SW480 (cell line): ENCODE measurements around the gene FOXO4.

Experiments used
- DNase-seq: peaks from one replicate; pipeline ENCODE4 v3.0.0-alpha.2; 2016; ENCODE audit warnings: low spot score

FOXO4 gene

DNA sequence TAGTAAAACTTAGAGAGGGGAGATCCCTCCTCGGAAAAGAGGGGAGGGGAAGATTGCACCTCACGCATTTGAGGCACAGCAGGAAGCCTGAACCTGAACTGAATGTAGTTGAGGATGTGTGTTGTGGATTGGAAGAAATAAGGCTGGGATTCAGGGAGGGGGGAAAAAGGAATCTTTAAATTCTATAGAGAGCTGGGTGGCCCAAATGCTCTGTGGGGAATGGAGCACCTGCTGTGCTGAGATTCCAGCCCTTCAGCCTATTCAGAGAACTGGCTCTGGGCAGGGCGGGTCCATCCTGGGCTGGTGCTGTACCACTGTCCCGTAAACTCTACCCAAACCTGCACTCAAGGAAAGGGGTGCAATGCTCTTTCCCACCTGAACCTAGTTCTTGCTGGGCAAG, 4.1 kb downstream of the FOXO4 start:
- no peak for DNase-seq

DNA sequence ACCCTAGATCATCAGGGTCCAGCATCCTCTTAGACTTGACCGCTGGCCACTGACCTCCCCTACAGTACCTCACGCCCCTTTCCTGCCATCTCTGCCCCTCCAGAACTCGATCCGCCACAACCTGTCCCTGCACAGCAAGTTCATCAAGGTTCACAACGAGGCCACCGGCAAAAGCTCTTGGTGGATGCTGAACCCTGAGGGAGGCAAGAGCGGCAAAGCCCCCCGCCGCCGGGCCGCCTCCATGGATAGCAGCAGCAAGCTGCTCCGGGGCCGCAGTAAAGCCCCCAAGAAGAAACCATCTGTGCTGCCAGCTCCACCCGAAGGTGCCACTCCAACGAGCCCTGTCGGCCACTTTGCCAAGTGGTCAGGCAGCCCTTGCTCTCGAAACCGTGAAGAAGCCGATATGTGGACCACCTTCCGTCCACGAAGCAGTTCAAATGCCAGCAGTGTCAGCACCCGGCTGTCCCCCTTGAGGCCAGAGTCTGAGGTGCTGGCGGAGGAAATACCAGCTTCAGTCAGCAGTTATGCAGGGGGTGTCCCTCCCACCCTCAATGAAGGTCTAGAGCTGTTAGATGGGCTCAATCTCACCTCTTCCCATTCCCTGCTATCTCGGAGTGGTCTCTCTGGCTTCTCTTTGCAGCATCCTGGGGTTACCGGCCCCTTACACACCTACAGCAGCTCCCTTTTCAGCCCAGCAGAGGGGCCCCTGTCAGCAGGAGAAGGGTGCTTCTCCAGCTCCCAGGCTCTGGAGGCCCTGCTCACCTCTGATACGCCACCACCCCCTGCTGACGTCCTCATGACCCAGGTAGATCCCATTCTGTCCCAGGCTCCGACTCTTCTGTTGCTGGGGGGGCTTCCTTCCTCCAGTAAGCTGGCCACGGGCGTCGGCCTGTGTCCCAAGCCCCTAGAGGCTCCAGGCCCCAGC, 5.2 kb downstream of the FOXO4 start:
- DNase-seq = no peak

DNA sequence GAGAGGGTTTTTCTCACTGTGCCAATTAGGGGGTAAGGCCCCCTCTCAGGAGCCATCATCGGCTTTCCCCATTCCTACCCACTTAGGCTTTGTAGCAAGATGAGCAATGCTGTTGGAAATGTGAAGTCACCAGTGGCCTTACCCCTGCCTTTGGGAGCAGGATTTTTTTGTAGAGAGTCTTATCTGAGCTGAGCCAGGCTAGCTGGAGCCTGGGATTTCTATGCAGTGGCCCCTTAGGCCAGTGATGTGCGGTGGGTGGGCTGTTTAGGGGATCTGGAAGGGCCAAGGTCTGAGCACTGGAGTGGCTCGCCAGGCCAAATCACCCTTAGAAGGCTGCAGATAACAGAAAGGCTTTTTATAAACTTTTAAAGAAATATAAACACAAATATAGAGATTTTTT, 6.6 kb downstream of the FOXO4 start:
- no peak for DNase-seq

DNA sequence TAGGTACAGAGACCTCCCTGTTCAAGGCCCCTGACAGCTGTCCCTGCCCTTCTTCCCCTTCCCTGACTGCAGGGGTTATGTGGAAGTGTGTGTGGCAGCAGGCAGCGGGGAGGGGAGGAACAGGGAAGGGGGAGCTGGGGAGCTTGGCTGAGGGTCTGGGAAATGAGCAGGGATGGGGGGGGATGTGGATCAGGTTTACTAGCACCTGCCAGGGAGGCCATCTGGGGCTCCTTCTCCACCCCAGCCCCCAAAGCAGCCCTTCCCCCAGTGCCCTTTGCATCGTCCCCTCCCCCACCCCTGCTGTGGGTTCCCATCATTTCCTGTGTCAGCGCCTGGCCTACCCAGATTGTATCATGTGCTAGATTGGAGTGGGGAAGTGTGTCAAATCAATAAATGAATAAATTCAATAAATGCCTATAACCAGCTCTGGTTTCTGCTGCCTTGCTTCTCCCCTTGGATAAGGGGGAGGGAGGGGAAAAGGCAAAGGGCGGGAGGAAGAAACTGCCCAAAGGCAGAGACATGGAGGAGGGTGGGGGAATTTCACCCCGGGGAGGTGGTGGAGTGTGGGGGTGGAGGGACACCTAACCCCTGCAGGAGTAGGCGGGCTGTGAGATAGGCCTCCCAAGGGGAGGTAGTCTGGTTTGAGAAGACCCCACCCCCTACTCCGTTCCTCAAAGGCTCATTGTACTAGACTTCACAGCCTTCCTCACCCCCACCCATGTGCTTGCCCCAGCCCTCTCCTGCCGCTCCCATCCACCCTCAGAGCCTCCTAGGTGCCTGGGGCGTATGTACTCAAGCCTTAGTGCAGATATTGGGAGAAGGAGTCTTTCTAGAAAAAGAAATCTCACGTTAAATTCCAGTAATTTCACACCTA, 7.7 kb downstream of the FOXO4 start:
- DNase-seq = no peak

DNA sequence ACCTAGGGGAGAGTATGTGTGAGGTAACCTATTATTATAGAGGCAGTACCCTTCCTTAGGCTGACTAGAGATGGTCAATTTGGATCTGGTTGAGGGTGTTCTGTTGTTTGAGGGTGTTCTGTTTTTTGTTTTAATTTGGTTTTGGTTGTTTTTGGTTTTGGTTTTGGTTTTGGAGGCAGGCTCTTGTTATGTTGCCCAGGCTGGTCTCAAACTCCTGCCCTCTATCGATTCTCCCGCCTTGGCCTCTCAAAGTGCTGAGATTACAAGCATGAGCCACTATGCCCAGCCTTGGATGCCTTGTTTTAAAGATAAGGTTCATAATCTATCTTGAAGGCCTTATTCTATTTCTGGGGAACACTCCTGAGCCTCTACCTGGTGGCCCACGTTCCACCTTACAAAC, 10.0 kb downstream of the FOXO4 start:
- DNase-seq = no peak

DNA sequence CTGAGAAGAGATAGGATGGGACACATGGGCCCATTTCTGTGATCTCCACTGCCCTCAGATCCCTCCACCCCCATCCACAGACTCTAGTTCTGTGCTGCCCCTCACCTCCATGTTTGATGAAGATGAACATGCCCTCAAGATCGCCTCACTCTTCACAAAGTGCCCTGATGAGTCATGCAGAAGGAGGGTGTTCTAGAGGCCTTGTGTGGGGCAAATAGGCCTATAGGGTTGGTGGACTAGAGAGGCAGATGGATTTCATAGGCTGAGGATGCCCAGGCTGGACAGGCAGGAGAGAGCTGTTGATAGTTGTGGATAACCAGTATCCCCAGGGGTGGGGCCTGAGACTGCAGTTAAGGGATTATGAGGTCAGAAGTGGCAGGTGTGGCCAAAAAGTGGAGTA, 10.8 kb downstream of the FOXO4 start, which contains the start of gene CXorf65:
TSS of gene CXorf65 (minus strand) at position 314 of the 400 bp plus-strand sequence. CDS start at position 130, 184 bp downstream.
- DNase-seq = peak; percentile 23

DNA sequence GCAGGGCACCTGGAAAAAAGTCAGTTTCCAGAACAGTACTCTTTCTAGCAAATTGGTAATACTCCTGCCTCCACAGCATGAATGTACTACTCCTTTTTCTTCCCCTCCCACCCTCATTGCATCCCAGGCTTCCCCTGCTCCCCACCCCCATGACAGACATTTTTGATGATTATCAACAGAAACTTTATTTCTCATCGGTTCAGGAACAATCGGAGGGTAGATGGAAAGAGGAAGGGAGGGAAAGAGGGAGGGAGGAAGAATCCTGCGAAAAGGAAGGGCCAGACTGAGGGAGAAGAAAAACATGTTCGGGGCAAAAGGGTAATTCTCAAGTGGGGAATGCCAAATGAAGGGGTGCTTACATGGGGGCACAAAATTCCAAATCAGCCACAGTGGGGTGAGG, 11.6 kb downstream of the FOXO4 start:
- DNase-seq = no peak

DNA sequence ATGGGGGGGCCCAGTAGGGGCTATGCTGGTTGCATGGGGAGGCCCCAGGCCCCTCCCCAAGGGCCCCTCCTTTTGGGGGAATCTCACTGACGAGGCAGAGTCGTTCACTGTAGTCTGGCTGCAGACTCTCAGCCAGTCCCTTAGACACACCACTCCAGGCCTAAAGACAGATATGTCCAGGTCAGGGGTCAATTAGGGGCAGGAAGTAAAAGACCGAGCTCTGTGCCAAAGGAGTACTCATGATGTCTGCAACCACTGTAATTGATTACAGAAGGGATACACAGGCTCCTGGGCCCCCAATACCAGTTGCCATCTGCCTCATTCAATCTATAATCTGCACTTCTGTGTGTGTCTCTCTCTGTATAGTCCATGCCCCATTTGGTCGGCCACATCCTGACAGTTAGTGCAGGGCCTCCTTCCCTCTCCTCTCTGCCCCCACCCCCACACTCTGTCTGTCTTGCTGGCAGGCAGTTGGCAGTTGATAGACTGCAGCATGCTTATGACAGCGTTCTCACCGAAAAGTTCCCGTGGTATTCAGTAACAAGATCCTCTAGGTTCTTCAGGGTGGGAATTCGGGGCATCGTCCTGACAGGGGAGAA, 12.2 kb downstream of the FOXO4 start:
- no peak for DNase-seq

DNA sequence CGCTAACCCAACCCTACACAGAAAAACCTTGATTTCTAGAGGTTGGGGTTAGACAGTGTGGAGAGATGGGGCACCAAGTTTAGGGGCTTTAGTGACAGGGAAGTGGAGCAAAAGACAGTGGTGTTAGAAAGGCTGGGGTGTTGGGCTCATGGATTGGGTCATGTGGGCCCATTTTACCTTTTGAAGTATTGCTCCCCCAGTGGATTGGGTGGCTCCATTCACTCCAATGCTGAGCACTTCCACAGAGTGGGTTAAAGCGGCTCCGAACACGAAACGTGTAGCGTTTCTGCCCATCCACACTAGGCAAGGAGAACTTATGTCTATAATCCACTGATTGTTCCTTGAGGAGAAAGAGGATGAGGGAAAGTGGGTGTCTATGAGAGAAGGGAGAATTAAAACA, 13.4 kb downstream of the FOXO4 start:
- no peak for DNase-seq

DNA sequence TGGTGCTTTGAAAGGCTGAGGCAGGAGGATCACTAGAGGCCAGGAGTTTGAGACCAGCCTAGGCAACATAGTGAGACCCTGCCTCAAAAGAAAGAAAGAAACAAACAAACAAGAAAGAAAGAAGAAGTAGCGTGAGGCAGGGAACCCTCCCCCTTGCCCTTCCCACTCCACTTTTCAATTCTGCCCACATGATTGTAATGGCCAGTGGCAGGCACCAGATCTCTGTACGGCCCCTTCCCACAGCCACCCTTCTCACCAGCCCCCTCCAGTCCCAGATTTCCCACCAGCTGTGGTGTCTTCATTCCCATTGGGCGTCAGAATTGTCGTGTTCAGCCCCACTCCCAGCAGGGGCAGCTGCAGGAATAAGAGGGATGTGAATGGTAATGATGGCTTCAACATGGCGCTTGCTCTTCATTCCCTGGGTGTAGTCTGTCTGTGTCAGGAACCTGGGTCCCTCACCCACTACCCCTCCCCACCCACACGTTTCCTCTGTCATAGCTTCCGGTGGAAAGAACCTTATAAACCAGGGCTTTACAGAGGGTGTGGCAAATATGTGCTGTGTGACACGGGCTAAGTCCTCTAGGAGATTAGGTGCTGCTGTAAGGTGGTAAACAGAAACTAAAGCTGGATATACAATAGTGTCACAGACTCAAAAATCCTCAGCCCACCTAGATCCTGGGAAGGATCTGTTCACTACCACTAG, 15.6 kb downstream of the FOXO4 start, which contains the start of gene IL2RG:
TSS of gene IL2RG (minus strand) at position 437 of the 703 bp plus-strand sequence. CDS start at position 399, 38 bp downstream.
- DNase-seq = peak; percentile 28

DNA sequence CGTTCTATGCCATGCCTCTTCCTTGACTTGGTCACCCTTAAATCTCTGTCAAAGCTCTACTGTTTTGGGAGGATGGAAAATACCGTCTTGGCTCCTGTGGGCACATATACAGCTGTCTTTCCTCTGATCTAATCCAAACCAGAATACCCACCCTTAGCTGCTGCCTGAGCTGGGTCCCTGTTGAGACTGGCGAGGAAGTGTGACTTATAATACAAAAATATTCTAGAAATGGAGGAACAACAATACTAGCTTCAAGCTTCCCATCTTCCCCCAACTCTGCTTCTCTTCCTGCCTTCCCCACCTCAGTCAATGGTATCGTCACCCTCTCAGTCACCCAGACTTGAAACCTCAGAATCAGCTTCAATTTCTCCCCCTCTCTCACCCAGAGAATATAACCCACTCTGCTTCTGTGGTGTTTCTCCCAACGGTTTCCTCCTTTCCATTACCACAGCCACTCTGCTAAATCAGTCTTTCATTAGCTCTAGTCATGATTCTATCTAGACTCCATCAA, 16.3 kb downstream of the FOXO4 start:
- no peak for DNase-seq

DNA sequence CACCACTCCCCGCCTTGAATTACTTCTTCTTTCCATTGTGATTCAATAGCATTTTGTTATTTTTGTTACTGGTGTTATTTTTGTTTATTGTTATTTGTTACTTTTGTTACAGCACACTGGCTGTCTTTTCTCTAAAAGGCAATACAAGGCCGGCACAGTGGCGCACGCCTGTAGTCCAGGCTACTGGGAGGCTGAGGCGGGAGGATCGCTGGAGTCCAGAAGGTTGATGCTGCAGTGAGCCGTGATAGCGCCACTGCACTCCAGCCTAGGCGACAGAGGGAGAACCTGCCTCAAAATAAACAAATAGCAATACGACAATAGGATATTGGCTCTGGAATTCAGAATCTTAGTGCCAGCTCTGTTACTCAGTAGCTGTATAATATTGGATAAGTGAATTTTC, 21.7 kb downstream of the FOXO4 start:
- DNase-seq = no peak

DNA sequence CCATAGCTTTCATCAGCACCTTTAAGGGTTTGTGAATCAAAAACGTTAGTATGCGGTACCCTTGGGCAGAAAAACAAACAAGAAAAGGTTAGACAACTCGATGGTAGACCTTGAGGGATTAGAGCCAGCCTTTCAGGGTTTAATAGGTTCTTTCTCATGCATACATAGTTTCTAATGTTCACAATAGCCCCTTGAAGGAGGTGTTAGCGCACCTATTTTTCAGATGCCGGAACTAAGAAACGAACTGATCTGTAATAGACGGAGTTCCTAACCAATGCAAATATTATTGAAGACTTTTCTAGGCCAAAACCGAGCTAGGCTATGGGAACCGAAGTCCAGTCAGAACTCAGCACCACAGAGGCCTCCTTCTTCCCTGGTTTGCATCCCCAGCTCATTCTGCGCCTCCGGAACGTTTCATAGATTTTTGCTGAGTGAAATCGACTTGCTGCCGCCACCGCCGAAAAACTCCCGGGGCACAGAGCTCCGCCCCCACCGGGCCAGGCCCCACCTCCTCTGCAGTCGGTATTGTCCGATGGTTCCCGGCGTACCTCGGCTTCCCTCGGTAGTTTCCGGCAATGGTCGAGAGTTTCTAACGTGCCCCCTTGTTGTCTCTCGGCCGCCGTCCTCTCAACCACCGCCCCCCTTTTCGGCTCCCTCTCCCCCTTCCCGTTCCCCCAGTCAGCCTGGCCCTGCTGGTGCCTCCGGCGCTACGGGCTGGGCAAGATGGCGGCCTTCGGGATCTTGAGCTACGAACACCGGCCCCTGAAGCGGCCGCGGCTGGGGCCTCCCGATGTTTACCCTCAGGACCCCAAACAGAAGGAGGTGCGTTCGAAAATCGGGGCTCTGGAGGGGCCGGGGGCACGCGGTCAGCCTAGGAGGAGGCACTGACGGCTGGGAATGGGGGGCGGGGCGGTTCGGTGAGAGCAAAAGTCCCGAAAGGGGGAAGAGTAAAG, 22.7 kb downstream of the FOXO4 start, which contains the start of gene MED12:
TSS of gene MED12 (plus strand) at position 565 of the 953 bp plus-strand sequence. CDS start at position 724, 159 bp downstream.
- DNase-seq = peak; percentile 77

DNA sequence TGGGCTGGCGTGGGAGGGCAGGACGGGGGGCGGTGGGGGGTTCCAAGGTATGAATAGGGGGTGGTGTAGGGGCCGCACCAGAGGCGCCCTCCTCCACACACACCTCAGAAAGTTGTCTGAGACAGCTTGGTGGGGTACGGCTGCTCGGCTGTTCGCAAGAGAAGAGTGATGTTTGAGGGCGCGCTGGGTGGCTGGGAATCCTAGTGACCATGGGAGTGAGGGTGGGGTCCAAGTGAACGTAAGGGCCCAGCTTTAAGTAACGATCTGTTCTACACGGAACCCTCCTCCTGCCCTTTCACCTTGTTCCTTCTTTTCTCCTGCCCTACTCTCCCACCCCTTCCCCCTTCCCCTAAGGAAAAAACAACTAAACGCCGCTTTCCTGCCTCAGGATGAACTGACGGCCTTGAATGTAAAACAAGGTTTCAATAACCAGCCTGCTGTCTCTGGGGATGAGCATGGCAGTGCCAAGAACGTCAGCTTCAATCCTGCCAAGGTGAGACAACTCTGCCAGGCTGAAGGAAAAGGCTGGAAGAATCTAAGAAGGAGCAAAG, 23.4 kb downstream of the FOXO4 start:
- DNase-seq = no peak

DNA sequence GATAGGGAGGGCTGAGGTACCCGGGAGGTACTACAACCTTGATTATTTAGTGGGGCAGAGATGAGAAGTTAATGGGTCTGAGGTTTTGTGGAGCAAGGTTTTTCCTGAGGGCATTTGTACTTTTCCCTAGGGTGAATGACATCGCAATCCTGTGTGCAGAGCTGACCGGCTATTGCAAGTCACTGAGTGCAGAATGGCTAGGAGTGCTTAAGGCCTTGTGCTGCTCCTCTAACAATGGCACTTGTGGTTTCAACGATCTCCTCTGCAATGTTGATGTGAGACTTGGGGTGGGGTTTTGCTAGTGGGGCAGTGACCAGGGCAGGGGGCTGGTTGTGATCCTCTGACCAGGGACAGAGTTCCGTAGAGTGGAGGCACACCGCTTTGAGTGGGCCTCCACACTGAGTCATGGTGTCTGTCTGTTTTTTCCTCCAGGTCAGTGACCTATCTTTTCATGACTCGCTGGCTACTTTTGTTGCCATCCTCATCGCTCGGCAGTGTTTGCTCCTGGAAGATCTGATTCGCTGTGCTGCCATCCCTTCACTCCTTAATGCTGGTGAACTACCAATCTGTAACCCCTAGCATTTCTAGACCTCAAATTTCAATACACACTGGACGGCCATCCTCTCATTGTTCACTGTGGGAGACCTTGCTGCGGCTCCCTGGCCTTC, 32.6 kb downstream of the FOXO4 start:
- DNase-seq = no peak

DNA sequence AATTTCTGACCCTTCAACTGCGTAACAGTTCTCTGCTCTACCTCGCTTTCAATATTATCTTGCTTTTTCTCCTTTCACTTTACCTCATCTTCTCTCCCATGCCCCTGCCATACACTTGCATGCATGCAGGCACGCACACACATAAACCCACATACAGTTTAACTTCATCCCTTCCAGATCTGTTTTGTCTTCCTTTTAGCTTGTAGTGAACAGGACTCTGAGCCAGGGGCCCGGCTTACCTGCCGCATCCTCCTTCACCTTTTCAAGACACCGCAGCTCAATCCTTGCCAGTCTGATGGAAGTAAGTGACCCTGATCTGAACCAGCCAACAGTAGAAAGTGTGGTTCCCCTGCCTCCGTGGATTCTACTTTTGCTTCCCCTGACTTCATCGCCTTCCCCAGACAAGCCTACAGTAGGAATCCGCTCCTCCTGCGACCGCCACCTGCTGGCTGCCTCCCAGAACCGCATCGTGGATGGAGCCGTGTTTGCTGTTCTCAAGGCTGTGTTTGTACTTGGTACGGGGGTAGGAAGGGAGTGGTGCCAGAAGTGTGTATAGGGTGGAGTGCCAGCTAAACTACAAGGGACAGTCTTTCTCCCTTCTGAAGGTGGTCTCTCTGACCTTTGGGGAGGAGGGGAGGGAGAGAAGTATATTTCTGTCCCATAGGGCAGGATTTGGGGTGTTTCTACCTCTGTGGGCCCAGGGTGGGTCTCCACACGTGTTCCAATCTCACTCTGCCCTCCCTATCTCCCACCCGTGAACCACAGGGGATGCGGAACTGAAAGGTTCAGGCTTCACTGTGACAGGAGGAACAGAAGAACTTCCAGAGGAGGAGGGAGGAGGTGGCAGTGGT, 33.5 kb downstream of the FOXO4 start:
- peak; percentile 52 for DNase-seq

DNA sequence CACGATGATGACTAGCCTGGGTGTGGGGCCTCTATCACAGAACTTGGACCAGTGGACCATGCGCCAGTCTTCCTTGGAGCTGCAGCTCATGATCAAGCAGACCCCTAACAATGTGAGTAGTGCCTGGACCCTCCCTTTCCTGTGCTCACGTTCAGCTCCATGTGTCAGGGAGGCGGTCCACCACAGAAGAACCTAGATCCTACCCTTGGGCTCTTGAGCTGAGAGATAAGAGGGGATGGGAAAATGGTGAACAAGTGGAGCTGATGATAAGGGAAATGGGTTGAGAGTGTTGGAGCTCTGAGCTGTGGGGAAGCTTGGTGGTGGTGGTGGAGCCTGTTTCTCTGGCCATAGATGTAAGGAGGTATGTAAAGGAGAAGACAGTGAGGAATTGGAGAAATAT, 35.9 kb downstream of the FOXO4 start:
- no peak for DNase-seq

DNA sequence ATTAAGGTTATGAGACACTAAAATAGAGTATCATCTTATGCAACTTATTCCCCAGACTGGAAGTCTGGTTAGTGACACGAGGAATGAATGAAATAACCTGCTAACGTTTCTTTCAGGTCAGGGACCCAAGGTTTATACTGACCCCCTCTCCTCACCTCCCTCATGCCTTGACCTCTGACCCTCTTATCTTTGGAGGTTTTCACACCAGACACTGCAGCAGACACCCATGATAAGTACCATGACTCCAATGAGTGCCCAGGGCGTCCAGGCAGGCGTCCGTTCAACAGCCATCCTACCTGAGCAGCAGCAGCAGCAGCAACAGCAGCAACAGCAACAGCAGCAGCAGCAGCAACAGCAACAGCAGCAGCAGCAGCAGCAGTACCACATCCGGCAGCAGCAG, 44.8 kb downstream of the FOXO4 start:
- DNase-seq = no peak
